GM12878 (cell line): ENCODE results near the gene NSMCE1. TPM values are rescaled to one million over a fixed set of nuclear protein-coding genes. Genes with fewer than 3 reads are reported as not detected.

Experiments used
- ATF2 ChIP-seq: IDR thresholded peaks from 2 replicates; pipeline ENCODE4 v1.6.1; 2012; ENCODE audit warnings: low read length, inconsistent platforms
- CBFB ChIP-seq: IDR thresholded peaks from 2 replicates; pipeline ENCODE4 v1.6.1; 2016; ENCODE audit warnings: antibody characterized with exemption, low read depth
- CBX3 ChIP-seq: fragments of 200-600 bp; sonication (generic); IDR thresholded peaks from 2 replicates; pipeline ENCODE4 v1.6.1; 2016; ENCODE audit warnings: low read depth, borderline replicate concordance
- DPF2 ChIP-seq: fragments of 450-650 bp; IDR thresholded peaks from 2 replicates; pipeline ENCODE4 v1.6.1; 2017; ENCODE audit warnings: mild to moderate bottlenecking
- HCFC1 ChIP-seq: fragments of 150-350 bp; IDR thresholded peaks from 2 replicates; pipeline ENCODE4 v1.6.1; 2014; ENCODE audit warnings: low read length
- HDAC2 ChIP-seq: fragments of 200-600 bp; sonication (generic); IDR thresholded peaks from 2 replicates; pipeline ENCODE4 v1.6.1; 2017
- JUND ChIP-seq: IDR thresholded peaks from 2 replicates; pipeline ENCODE4 v1.6.1; 2012; ENCODE audit warnings: low read depth, mild to moderate bottlenecking, low read length, improper control_type of control experiment, moderate library complexity
- PAX5 ChIP-seq: IDR thresholded peaks from 2 replicates; pipeline ENCODE4 v1.6.1; 2011; ENCODE audit warnings: low read depth, low read length, borderline replicate concordance
- PML ChIP-seq: IDR thresholded peaks from 2 replicates; pipeline ENCODE4 v1.6.1; 2012; ENCODE audit warnings: low read length, inconsistent platforms
- RAD21 ChIP-seq: IDR thresholded peaks from 2 replicates; pipeline ENCODE4 v1.6.1; 2011; ENCODE audit warnings: mild to moderate bottlenecking, low read depth, low read length, moderate library complexity; ENCODE audit not compliant: insufficient read depth
- RB1 ChIP-seq: fragments of 450-650 bp; formaldehyde crosslinking; IDR thresholded peaks from 2 replicates; pipeline ENCODE4 v1.6.1; 2017; ENCODE audit warnings: mild to moderate bottlenecking, borderline replicate concordance
- RBBP5 ChIP-seq: fragments of 200-600 bp; sonication (generic); conservative IDR thresholded peaks from 2 replicates; pipeline ENCODE4 v1.6.1; 2016
- TAF1 ChIP-seq: IDR thresholded peaks from 2 replicates; pipeline ENCODE4 v1.6.1; 2011; ENCODE audit warnings: mild to moderate bottlenecking, low read depth, low read length, borderline replicate concordance
- TCF3 ChIP-seq: IDR thresholded peaks from 2 replicates; pipeline ENCODE4 v1.6.1; 2012; ENCODE audit warnings: low read depth, mild to moderate bottlenecking, low read length, borderline replicate concordance; ENCODE audit not compliant: insufficient read depth
- ZNF217 ChIP-seq: fragments of 450-650 bp; IDR thresholded peaks from 2 replicates; pipeline ENCODE4 v1.6.1; 2017; ENCODE audit warnings: antibody characterized with exemption, mild to moderate bottlenecking
- ZNF24 ChIP-seq: fragments of 450-650 bp; IDR thresholded peaks from 2 replicates; pipeline ENCODE4 v1.6.1; 2017; ENCODE audit warnings: antibody characterized with exemption, mild to moderate bottlenecking
- polyA plus RNA-seq, 11 experiments: library from polyadenylated mRNA; depleted of rRNA in 4 of 11; unstranded in 6 of 11; stranded (reverse) in 5 of 11; fragments of >200 nt; fragmentation: Nextera tagmentation in 4 of 11; fragmentation: Illumina TruSeq in 1 of 11; extraction: Ambion mirVana in 4 of 11; extraction: Trizol in 1 of 11; gene quantifications; 1 replicate in 1 of 11; 2 replicates in 10 of 11; pipeline versions ENCODE4 v1.2.1 to v1.2.3, GENCODE V29; 2011 to 2016; ENCODE audit warnings: inconsistent platforms in 2 of 11, missing spikeins in 2 of 11, low read depth in 1 of 11
- total RNA-seq, 4 experiments: library from RNA; depleted of rRNA in 3 of 4; stranded (reverse); fragments of >200 nt in 3 of 4; fragmentation: Illumina TruSeq in 1 of 4; extraction: Trizol in 1 of 4; gene quantifications; 2 replicates each; pipeline versions ENCODE4 v1.2.1 to v1.2.3, GENCODE V29; 2013 to 2021
- TF ChIP-seq, protein P1 (sequence below): IDR thresholded peaks from 2 replicates; pipeline ENCODE4 v1.6.1; 2012; ENCODE audit warnings: low read depth, low read length, improper control_type of control experiment
- TF ChIP-seq, protein P2 (sequence below): fragments of 450-650 bp; IDR thresholded peaks from 2 replicates; pipeline ENCODE4 v1.6.1; 2014; ENCODE audit warnings: mild to moderate bottlenecking
- TF ChIP-seq, protein P3 (sequence below): fragments of 450-650 bp; formaldehyde crosslinking; IDR thresholded peaks from 2 replicates; pipeline ENCODE4 v1.4.0; 2020; ENCODE audit warnings: mild to moderate bottlenecking, moderate library complexity
- TF ChIP-seq, protein P4 (sequence below): fragments of 150-350 bp; IDR thresholded peaks from 2 replicates; pipeline ENCODE4 v1.6.1; 2014; ENCODE audit warnings: mild to moderate bottlenecking, low read depth, low read length

NSMCE1 gene
- total and polyA plus RNA-seq, 10 of the 15 experiments (the other 5 are each of a cell fraction or from before 2014, with no cell fraction given): 54.0 to 214 (median 71.4) TPM

- TF ChIP-seq, protein P1, sequence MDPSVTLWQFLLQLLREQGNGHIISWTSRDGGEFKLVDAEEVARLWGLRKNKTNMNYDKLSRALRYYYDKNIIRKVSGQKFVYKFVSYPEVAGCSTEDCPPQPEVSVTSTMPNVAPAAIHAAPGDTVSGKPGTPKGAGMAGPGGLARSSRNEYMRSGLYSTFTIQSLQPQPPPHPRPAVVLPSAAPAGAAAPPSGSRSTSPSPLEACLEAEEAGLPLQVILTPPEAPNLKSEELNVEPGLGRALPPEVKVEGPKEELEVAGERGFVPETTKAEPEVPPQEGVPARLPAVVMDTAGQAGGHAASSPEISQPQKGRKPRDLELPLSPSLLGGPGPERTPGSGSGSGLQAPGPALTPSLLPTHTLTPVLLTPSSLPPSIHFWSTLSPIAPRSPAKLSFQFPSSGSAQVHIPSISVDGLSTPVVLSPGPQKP: no peak
- TF ChIP-seq HDAC2 (no peak), RBBP5 (no peak), RB1 (no peak), PML (no peak), CBFB (no peak), PAX5 (no peak), ZNF217 (no peak), ATF2 (no peak), HCFC1 (no peak), RAD21 (peak; percentile 90), ZNF24 (no peak), CBX3 (no peak), DPF2 (no peak), JUND (no peak), TCF3 (no peak), TAF1 (no peak)
- TF ChIP-seq, protein P2, sequence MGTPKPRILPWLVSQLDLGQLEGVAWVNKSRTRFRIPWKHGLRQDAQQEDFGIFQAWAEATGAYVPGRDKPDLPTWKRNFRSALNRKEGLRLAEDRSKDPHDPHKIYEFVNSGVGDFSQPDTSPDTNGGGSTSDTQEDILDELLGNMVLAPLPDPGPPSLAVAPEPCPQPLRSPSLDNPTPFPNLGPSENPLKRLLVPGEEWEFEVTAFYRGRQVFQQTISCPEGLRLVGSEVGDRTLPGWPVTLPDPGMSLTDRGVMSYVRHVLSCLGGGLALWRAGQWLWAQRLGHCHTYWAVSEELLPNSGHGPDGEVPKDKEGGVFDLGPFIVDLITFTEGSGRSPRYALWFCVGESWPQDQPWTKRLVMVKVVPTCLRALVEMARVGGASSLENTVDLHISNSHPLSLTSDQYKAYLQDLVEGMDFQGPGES: no peak
- TF ChIP-seq, protein P3, sequence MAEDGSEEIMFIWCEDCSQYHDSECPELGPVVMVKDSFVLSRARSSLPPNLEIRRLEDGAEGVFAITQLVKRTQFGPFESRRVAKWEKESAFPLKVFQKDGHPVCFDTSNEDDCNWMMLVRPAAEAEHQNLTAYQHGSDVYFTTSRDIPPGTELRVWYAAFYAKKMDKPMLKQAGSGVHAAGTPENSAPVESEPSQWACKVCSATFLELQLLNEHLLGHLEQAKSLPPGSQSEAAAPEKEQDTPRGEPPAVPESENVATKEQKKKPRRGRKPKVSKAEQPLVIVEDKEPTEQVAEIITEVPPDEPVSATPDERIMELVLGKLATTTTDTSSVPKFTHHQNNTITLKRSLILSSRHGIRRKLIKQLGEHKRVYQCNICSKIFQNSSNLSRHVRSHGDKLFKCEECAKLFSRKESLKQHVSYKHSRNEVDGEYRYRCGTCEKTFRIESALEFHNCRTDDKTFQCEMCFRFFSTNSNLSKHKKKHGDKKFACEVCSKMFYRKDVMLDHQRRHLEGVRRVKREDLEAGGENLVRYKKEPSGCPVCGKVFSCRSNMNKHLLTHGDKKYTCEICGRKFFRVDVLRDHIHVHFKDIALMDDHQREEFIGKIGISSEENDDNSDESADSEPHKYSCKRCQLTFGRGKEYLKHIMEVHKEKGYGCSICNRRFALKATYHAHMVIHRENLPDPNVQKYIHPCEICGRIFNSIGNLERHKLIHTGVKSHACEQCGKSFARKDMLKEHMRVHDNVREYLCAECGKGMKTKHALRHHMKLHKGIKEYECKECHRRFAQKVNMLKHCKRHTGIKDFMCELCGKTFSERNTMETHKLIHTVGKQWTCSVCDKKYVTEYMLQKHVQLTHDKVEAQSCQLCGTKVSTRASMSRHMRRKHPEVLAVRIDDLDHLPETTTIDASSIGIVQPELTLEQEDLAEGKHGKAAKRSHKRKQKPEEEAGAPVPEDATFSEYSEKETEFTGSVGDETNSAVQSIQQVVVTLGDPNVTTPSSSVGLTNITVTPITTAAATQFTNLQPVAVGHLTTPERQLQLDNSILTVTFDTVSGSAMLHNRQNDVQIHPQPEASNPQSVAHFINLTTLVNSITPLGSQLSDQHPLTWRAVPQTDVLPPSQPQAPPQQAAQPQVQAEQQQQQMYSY (CRISPR knock-in tag): no peak
- TF ChIP-seq, protein P4, sequence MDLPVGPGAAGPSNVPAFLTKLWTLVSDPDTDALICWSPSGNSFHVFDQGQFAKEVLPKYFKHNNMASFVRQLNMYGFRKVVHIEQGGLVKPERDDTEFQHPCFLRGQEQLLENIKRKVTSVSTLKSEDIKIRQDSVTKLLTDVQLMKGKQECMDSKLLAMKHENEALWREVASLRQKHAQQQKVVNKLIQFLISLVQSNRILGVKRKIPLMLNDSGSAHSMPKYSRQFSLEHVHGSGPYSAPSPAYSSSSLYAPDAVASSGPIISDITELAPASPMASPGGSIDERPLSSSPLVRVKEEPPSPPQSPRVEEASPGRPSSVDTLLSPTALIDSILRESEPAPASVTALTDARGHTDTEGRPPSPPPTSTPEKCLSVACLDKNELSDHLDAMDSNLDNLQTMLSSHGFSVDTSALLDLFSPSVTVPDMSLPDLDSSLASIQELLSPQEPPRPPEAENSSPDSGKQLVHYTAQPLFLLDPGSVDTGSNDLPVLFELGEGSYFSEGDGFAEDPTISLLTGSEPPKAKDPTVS: no peak
Observed at GRCh38 chr16:27235055-27235937, 33.3 kb downstream of the NSMCE1 start (continued).
